HG03432 (cell line): ENCODE measurements around the gene FAM120B.
"Not testable (repeated sequence)": the region's sequence is repeated elsewhere in the genome, so short reads cannot be mapped to it uniquely, and the experiment has no call there.

Experiments used
- ATAC-seq: cut with Tn5 transposase; IDR thresholded peaks from one replicate; pipeline ENCODE4 v1.9.1; 2021; ENCODE audit warnings: mild to moderate bottlenecking, moderate library complexity; ENCODE audit not compliant: unreplicated experiment

FAM120B gene

GRCh38 chr6:170296423-170296745 is 10.2 kb upstream of the FAM120B start:
- ATAC-seq = no peak

- no peak for ATAC-seq
These were observed 9.6 kb upstream of the FAM120B start for GRCh38 chr6:170296746-170297575.

- no peak for ATAC-seq
These were observed 8.8 kb upstream of the FAM120B start for GRCh38 chr6:170297576-170298330.

- no peak for ATAC-seq
These were observed 7.9 kb upstream of the FAM120B start for GRCh38 chr6:170298688-170299087.

- ATAC-seq = no peak
These were observed 5.4 kb upstream of the FAM120B start for GRCh38 chr6:170301184-170301583.

- no peak for ATAC-seq
These were observed 694 bp upstream of the FAM120B start for GRCh38 chr6:170305805-170306323.

- ATAC-seq = no peak
These were observed 555 bp downstream of the FAM120B start for GRCh38 chr6:170307080-170307545.

- no peak for ATAC-seq
These were observed 2.2 kb downstream of the FAM120B start for GRCh38 chr6:170308761-170309160.

- ATAC-seq = no peak
These were observed 5.1 kb downstream of the FAM120B start for GRCh38 chr6:170311696-170312095.

- ATAC-seq = no peak
These were observed 6.3 kb downstream of the FAM120B start for GRCh38 chr6:170312876-170313275.

- no peak for ATAC-seq
These were observed 7.2 kb downstream of the FAM120B start for GRCh38 chr6:170313716-170314295.

- no peak for ATAC-seq
These were observed 8.4 kb downstream of the FAM120B start for GRCh38 chr6:170314983-170315382.

GRCh38 chr6:170316071-170316470 is 9.5 kb downstream of the FAM120B start:
- ATAC-seq = no peak

- ATAC-seq = no peak
These were observed 10.5 kb downstream of the FAM120B start for GRCh38 chr6:170317076-170317475.

GRCh38 chr6:170317718-170318117 is 11.2 kb downstream of the FAM120B start:
- no peak for ATAC-seq

- ATAC-seq = no peak
These were observed 22.8 kb downstream of the FAM120B start for GRCh38 chr6:170329321-170329720.

- not testable (repeated sequence) for ATAC-seq
These were observed 28.6 kb downstream of the FAM120B start for GRCh38 chr6:170335199-170335598.

GRCh38 chr6:170344631-170345576 is 38.3 kb downstream of the FAM120B start:
- peak; percentile 78 for ATAC-seq

GRCh38 chr6:170345662-170346061 is 39.1 kb downstream of the FAM120B start:
- peak; percentile 52 for ATAC-seq

- ATAC-seq = no peak
These were observed 40.1 kb downstream of the FAM120B start for GRCh38 chr6:170346649-170347048.
